SK-N-SH (cell line): ENCODE data around the gene PDCD1. TPM values are rescaled to one million over a fixed set of nuclear protein-coding genes. Genes with fewer than 3 reads are reported as not detected.

ENCODE experiments used
- CTCF ChIA-PET: fragments of 300-600, 350-600 bp; formaldehyde crosslinking; extraction: SDS; loops from one replicate; lab custom pipeline; 2021; lab: Yijun Ruan, JAX
- POLR2A ChIA-PET: fragments of 350-600 bp; sonication (Branson Sonifier 250); formaldehyde crosslinking; extraction: SDS; loops from one replicate; lab custom pipeline; 2020; ENCODE audit warnings: antibody characterized with exemption, inconsistent platforms; lab: Yijun Ruan, JAX
- DNase-seq: peaks from one replicate; pipeline ENCODE4 v3.0.0; 2012
- H2AFZ ChIP-seq: fragments of 200-600 bp; sonication (generic); 2 replicates; pipeline ENCODE4 v1.8.1; 2016; ENCODE audit warnings: antibody characterized with exemption, mild to moderate bottlenecking, low read depth
- H3F3A ChIP-seq: fragments of 200-600 bp; sonication (generic); replicated peaks from 2 replicates; pipeline ENCODE3; 2016; ENCODE audit warnings: antibody characterized with exemption, mild to moderate bottlenecking; ENCODE audit not compliant: insufficient read depth
- H3K27ac ChIP-seq, 2 experiments: fragments of 200-500 bp in 1 of 2; fragments of 200-600 bp in 1 of 2; sonication (Bioruptor generic) in 1 of 2; sonication (generic), shearing (Covaris generic) in 1 of 2; 2 replicates each; pipeline versions ENCODE4 v1.5.1 to v1.6.1; 2014 to 2016; ENCODE audit warnings: low read depth in 2 of 2, inconsistent platforms in 1 of 2, low read length in 1 of 2, mild to moderate bottlenecking in 1 of 2, mixed read lengths in 1 of 2
- H3K27me3 ChIP-seq: fragments of 200-600 bp; sonication (generic), shearing (Covaris generic); 2 replicates; pipeline ENCODE4 v1.6.1; 2016; ENCODE audit warnings: mixed run types; ENCODE audit not compliant: insufficient read depth
- H3K36me3 ChIP-seq, 2 experiments: fragments of 200-500 bp in 1 of 2; fragments of 200-600 bp in 1 of 2; sonication (Bioruptor generic) in 1 of 2; sonication (generic) in 1 of 2; replicated peaks in 1 of 2; 2 replicates each; pipeline versions ENCODE3 to v1.5.1; 2014 to 2016; ENCODE audit warnings: low read length in 1 of 2, mild to moderate bottlenecking in 1 of 2; ENCODE audit not compliant: insufficient read depth in 2 of 2, control insufficient read depth in 1 of 2
- H3K4me1 ChIP-seq, 2 experiments: fragments of 200-500 bp in 1 of 2; fragments of 200-600 bp in 1 of 2; sonication (Bioruptor generic) in 1 of 2; sonication (generic), shearing (Covaris generic) in 1 of 2; 2 replicates each; pipeline versions ENCODE4 v1.5.1 to v1.6.1; 2014 to 2016; ENCODE audit warnings: low read depth in 1 of 2, low read length in 1 of 2, mixed run types in 1 of 2; ENCODE audit not compliant: insufficient read depth in 2 of 2, control insufficient read depth in 1 of 2
- H3K4me2 ChIP-seq: fragments of 200-600 bp; sonication (generic), shearing (Covaris generic); 2 replicates; pipeline ENCODE4 v1.6.1; 2017; ENCODE audit warnings: mixed run types
- H3K4me3 ChIP-seq, 2 experiments: fragments of 200-500 bp in 1 of 2; fragments of 200-600 bp in 1 of 2; sonication (Bioruptor generic) in 1 of 2; sonication (generic), shearing (Covaris generic) in 1 of 2; 2 replicates each; pipeline versions ENCODE4 v1.5.1 to v1.8.1; 2014 to 2016; ENCODE audit warnings: low read depth in 2 of 2, inconsistent platforms in 1 of 2, low read length in 1 of 2, mild to moderate bottlenecking in 1 of 2, mixed read lengths in 1 of 2, moderate library complexity in 1 of 2
- H3K79me2 ChIP-seq: fragments of 200-600 bp; sonication (generic); 2 replicates; pipeline ENCODE4 v1.8.1; 2017; ENCODE audit warnings: mild to moderate bottlenecking; ENCODE audit not compliant: insufficient read depth
- H3K9ac ChIP-seq: fragments of 200-600 bp; sonication (generic); 2 replicates; pipeline ENCODE4 v1.6.1; 2017; ENCODE audit warnings: mixed run types
- H3K9me2 ChIP-seq: fragments of 200-600 bp; sonication (generic); 2 replicates; pipeline ENCODE4 v1.6.1; 2017; ENCODE audit warnings: mixed run types
- H3K9me3 ChIP-seq: fragments of 200-600 bp; sonication (generic); 2 replicates; pipeline ENCODE4 v1.6.1; 2017; ENCODE audit warnings: mixed run types, mild to moderate bottlenecking, moderate library complexity
- H4K20me1 ChIP-seq: fragments of 200-600 bp; sonication (generic); 2 replicates; pipeline ENCODE4 v1.6.1; 2017; ENCODE audit warnings: mild to moderate bottlenecking, mixed run types; ENCODE audit not compliant: insufficient read depth
- CTCF ChIP-seq: fragments of 200-600 bp; sonication (generic); IDR thresholded peaks from 2 replicates; pipeline ENCODE4 v1.6.1; 2017; ENCODE audit warnings: antibody characterized with exemption, mild to moderate bottlenecking, moderate library complexity
- FOXJ3 ChIP-seq: sonication (generic); formaldehyde crosslinking; IDR thresholded peaks from 2 replicates; pipeline ENCODE4 v1.5.1; 2020; ENCODE audit warnings: mild to moderate bottlenecking, missing genetic modification reagents
- GATA2 ChIP-seq: sonication (generic); formaldehyde crosslinking; IDR thresholded peaks from 2 replicates; pipeline ENCODE4 v1.5.0; 2020; ENCODE audit warnings: mild to moderate bottlenecking, missing genetic modification reagents
- JUND ChIP-seq: IDR thresholded peaks from 2 replicates; pipeline ENCODE4 v1.4.0; 2012
- MXI1 ChIP-seq: IDR thresholded peaks from 2 replicates; pipeline ENCODE4 v1.6.1; 2012; ENCODE audit warnings: mild to moderate bottlenecking, low read depth, low read length, improper control_type of control experiment
- NFIC ChIP-seq: IDR thresholded peaks from 2 replicates; pipeline ENCODE4 v1.4.0; 2012; ENCODE audit warnings: borderline replicate concordance
- NRF1 ChIP-seq: IDR thresholded peaks from 2 replicates; pipeline ENCODE4 v1.6.1; 2012; ENCODE audit warnings: low read depth, mild to moderate bottlenecking, low read length
- POLR2AphosphoS5 ChIP-seq: IDR thresholded peaks from 2 replicates; pipeline ENCODE4 v1.6.1; 2012; ENCODE audit warnings: low read depth, low read length
- RXRA ChIP-seq: IDR thresholded peaks from 2 replicates; pipeline ENCODE4 v1.4.0; 2012; ENCODE audit warnings: low read depth, mild to moderate bottlenecking, borderline replicate concordance
- TCF12 ChIP-seq: IDR thresholded peaks from 2 replicates; pipeline ENCODE4 v1.4.0; 2012
- YY1 ChIP-seq: IDR thresholded peaks from 2 replicates; pipeline ENCODE4 v1.4.0; 2012; ENCODE audit warnings: low read depth, mild to moderate bottlenecking
- ZBTB33 ChIP-seq: IDR thresholded peaks from 2 replicates; pipeline ENCODE4 v1.4.0; 2012; ENCODE audit warnings: low read depth, borderline replicate concordance
- WGBS: methylation state at CpG from one replicate; pipeline ENCODE4 v1.1.6; 2017; ENCODE audit warnings: low lambda C conversion rate; 5-methylcytosine and 5-hydroxymethylcytosine counted together
- polyA plus RNA-seq, 3 experiments: library from polyadenylated mRNA; depleted of rRNA; stranded (reverse); fragments of >200 nt; gene quantifications; 2 replicates each; pipeline ENCODE4 v1.2.3, GENCODE V29; 2012
- TF ChIP-seq, protein P1 (sequence below): fragments of 150-350 bp; IDR thresholded peaks from 2 replicates; pipeline ENCODE4 v1.6.1; 2017; ENCODE audit warnings: antibody characterized with exemption, low read length, low read depth, borderline replicate concordance
- TF ChIP-seq, protein P2 (sequence below): IDR thresholded peaks from 2 replicates; pipeline ENCODE4; 2012

The PDCD1 gene
- polyA plus RNA-seq, 1 of the 3 experiments (the other 2 are of a cell fraction), result not detected

- no peak for DNase-seq
- H3K79me2 ChIP-seq, result no peaks in the 10 kb centered on the region
- WGBS, result 74% methylated on average over 6 of the region's 6 CpGs
- no peak overlapping the region for H3K27ac ChIP-seq
- no peaks in the 10 kb centered on the region for H3K27me3 ChIP-seq
- TF ChIP-seq RXRA (no peak), MXI1 (peak; percentile 17; the same call in 1 of the 2 replicates)
- no peak overlapping the region for H3K9ac ChIP-seq
- H3K4me1 ChIP-seq, result peaks cover 0 to 41% of the 10 kb centered on the region in 2 experiments; a peak in 2 of 4 replicates
- H4K20me1 ChIP-seq, result no peaks in the 10 kb centered on the region
- ChIA-PET POLR2A (no interaction called here), CTCF (no interaction called here)
- H2AFZ ChIP-seq, result no peak overlapping the region
- no peak overlapping the region for H3K4me2 ChIP-seq
- no peaks in the 10 kb centered on the region for H3K9me2 ChIP-seq
- no peaks in the 10 kb centered on the region for H3F3A ChIP-seq
- H3K36me3 ChIP-seq, result peaks cover 0 to 3% of the 10 kb centered on the region in 2 experiments
- H3K9me3 ChIP-seq, result no peaks in the 10 kb centered on the region
- H3K4me3 ChIP-seq, result no peak overlapping the region
Observed at GRCh38 chr2:241888641-241889040, 29.9 kb upstream of the PDCD1 start.

- CTCF ChIA-PET, result interaction anchor here (1.0 kb wide), 1 partner anchor 10 kb away, joined by 4 read pairs; no protein-coding TSS in a partner anchor
Observed at GRCh38 chr2:241887806-241888522, 29.3 kb upstream of the PDCD1 start.

GRCh38 chr2:241886840-241887447 lies 28.2 kb upstream of the PDCD1 start:
- Histone ChIP-seq H3K27ac (no peak overlapping the region), H3K9ac (no peak overlapping the region), H3K27me3 (no peaks in the 10 kb centered on the region), H3K9me2 (no peaks in the 10 kb centered on the region), H3K36me3 (peaks cover 0 to 3% of the 10 kb centered on the region in 2 experiments), H3F3A (peaks cover 14% of the 10 kb centered on the region), H2AFZ (no peak overlapping the region), H3K4me1 (peaks cover 15 to 40% of the 10 kb centered on the region in 2 experiments), H3K79me2 (no peaks in the 10 kb centered on the region), H3K9me3 (no peaks in the 10 kb centered on the region), H4K20me1 (no peaks in the 10 kb centered on the region), H3K4me3 (no peak overlapping the region), H3K4me2 (no peak overlapping the region)
- 92% methylated on average over 5 of the region's 19 CpGs for WGBS
- ChIA-PET CTCF (interaction anchor here (1.0 kb wide), 1 partner anchor 9 kb away, joined by 4 read pairs; no protein-coding TSS in a partner anchor), POLR2A (interaction anchor here (1.0 kb wide), 1 partner anchor 12 kb away, joined by 4 read pairs; no protein-coding TSS in a partner anchor)
- DNase-seq, result no peak
- TF ChIP-seq CTCF (no peak), YY1 (no peak), MXI1 (no peak), ZBTB33 (no peak), GATA2 (CRISPR knock-in tag) (no peak), TCF12 (no peak), NRF1 (no peak), POLR2AphosphoS5 (no peak), FOXJ3 (CRISPR knock-in tag) (no peak), NFIC (no peak)
- TF ChIP-seq, protein P1, sequence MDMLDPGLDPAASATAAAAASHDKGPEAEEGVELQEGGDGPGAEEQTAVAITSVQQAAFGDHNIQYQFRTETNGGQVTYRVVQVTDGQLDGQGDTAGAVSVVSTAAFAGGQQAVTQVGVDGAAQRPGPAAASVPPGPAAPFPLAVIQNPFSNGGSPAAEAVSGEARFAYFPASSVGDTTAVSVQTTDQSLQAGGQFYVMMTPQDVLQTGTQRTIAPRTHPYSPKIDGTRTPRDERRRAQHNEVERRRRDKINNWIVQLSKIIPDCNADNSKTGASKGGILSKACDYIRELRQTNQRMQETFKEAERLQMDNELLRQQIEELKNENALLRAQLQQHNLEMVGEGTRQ, result no peak

More at GRCh38 chr2:241887806-241888522, 29.3 kb upstream of the PDCD1 start:
- TF ChIP-seq, protein P2, sequence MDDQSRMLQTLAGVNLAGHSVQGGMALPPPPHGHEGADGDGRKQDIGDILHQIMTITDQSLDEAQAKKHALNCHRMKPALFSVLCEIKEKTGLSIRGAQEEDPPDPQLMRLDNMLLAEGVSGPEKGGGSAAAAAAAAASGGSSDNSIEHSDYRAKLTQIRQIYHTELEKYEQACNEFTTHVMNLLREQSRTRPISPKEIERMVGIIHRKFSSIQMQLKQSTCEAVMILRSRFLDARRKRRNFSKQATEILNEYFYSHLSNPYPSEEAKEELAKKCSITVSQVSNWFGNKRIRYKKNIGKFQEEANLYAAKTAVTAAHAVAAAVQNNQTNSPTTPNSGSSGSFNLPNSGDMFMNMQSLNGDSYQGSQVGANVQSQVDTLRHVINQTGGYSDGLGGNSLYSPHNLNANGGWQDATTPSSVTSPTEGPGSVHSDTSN, result no peak
- TF ChIP-seq JUND, result no peak
- TF ChIP-seq, all 33 proteins: peak for 0
- WGBS, result 84% methylated on average over 24 of the region's 24 CpGs
- Histone ChIP-seq H3K4me3 (no peak overlapping the region), H3K4me1 (peaks cover 5 to 41% of the 10 kb centered on the region in 2 experiments), H3K27ac (no peak overlapping the region), H3K9me3 (no peaks in the 10 kb centered on the region), H4K20me1 (no peaks in the 10 kb centered on the region), H3K4me2 (no peak overlapping the region), H2AFZ (no peak overlapping the region), H3K9ac (no peak overlapping the region), H3K27me3 (no peaks in the 10 kb centered on the region), H3F3A (peaks cover 4% of the 10 kb centered on the region), H3K36me3 (peaks cover 0 to 3% of the 10 kb centered on the region in 2 experiments), H3K9me2 (no peaks in the 10 kb centered on the region), H3K79me2 (no peaks in the 10 kb centered on the region)
- POLR2A ChIA-PET, result no interaction called here
- no peak for DNase-seq
